A172 (cell line): ENCODE results near the gene DNER. TPM values are rescaled to one million over a fixed set of nuclear protein-coding genes. Genes with fewer than 3 reads are reported as not detected.
"Not testable (repeated sequence)": the region's sequence is repeated elsewhere in the genome, so short reads cannot be mapped to it uniquely, and the experiment has no call there.

Experiments
- DNase-seq: peaks from one replicate; pipeline ENCODE4 v3.0.0-alpha.2; 2015; ENCODE audit warnings: low spot score
- total RNA-seq: library from RNA; depleted of rRNA; stranded (reverse); fragments of >200 nt; shearing (Covaris generic); gene quantifications from 2 replicates; pipeline ENCODE4 v1.2.3, GENCODE V29; 2014

Gene DNER
- total RNA-seq, 1 experiment from 2014 or later: 68.3 TPM

DNA sequence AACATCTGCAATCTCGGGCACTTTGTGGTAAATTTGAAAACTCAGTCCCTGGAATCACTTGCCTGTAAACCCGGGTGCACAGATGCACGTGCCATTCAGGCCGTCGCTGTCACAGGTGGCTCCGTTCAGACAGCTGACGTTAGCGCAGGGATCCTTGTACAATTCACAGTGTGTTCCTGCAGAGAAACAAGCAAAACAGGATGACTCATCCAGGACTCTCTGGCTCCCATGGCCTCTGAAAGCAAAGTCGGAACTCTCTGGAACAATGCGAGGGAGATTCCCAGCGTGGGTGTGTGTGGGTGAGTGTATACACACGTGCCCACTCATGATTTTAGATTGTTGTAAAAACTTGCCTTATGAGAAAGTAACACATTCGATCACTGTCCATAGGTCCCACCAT is 307.2 kb downstream of the DNER start:
- peak; percentile 90 for DNase-seq

DNA sequence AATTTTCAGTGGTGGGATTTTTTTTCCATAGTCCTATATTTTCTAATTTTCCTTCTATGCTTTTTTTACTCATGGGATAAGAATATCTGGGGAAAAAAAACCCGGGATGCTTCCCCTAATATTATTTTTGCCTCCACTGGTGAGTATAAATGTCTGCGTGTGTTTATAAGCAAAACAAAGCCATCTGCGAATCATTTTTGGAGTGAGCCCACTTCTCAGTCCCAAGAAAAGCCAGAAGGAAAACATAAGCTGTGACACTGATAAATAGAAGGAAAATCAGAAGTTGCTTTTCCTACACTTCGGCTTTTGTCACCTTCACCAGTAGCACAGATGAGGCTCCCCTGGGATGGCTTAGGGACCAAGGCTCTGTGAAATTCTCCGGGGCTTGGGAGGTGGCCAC is 308.6 kb downstream of the DNER start:
- DNase-seq: no peak

GRCh38 chr2:229403296-229403695 is 311.1 kb downstream of the DNER start:
- DNase-seq: no peak

DNA sequence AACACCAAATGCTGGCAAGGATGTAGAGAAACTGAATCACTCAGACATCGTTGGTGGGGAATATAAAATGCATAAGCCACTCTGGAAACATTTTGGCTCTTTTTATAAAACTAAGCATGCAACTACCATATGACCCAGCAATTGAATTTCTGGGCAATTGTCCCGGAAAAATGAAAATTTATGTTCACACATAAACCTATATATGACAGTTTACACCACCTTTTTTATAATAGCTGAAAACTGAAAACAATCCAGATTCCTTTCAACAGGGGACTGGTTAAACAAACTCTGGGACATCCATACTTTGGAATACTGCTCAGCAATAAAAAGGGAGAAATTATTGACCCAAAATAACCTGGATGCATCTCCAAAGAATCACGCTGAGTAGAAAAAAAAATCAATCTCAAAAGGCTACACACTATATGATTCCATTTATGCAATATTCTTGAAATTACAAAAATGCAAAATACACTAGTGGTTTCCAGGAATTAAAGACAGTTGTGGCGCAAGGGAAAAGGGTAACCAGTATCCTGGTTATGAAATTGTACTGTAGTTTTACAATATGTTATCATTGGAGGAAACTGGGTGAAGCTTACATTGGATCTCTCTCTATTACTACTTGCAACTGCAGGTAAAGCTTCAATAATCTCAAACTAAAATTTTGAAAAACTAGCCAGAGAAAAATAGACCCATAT is 313.0 kb downstream of the DNER start:
- no peak for DNase-seq

GRCh38 chr2:229393926-229394325 is 320.4 kb downstream of the DNER start:
- DNase-seq: no peak

DNA sequence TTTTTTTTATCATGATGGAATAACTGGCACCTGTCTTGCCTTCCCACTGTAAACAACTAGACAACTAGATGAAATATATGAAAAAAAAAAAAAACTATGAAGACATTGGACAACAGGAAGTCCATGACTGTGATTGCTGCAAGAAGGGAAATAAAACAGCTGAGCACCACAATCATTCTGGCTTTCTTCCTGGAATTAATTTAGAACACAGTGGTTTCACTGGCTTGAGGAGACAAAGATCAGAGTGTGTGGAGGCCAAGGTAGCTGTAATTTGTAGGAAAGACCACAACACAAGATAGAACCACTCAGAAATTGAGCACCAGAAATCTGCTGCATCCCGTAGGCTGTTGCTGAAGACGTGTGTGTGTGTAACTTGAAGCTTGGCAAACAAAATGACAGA is 322.2 kb downstream of the DNER start:
- no peak for DNase-seq

- DNase-seq: no peak
Observed at GRCh38 chr2:229388731-229389130, 325.6 kb downstream of the DNER start.

- no peak for DNase-seq
Observed at GRCh38 chr2:229387866-229388265, 326.5 kb downstream of the DNER start.

- DNase-seq: no peak
Observed at GRCh38 chr2:229380101-229380625, 334.2 kb downstream of the DNER start.

DNA sequence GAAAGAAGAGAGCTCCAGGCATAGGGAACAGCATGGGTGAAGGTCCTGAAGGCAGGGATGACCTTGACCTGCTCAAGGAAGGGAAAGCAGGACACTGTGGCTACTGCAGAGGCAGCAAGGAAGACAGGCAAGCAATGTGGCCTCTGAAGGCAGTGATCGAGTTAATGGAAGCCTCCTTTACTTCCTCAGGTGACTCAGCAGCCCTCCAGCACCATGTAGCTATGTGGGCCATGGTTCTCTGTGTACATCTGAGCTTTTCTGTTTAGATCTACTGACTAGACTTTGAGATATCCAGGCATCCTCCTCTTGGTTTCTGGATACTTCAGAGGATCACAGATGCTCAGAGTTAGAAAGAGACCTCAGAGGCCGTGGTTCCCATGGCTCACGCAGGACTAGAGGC is 336.0 kb downstream of the DNER start:
- no peak for DNase-seq

GRCh38 chr2:229376866-229377265 is 337.5 kb downstream of the DNER start:
- peak; percentile 55 for DNase-seq

DNA sequence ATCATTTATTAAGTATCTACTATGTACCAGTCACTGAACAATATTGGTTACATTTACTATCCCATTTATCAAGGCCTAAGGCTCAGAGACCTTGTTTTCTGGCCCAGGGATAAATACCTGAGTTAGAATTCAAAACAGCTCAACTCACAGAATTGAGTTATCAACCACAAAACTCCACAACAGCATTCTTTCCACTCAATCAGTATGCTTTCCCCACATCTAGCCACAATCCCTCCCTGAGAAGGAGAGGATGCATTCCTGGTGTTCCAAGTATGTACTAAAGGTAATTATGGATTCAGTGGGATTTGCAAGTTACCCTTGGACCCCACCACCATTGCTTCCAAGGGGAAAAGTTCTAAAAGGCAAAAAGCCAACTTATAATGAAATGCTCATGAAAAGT is 339.1 kb downstream of the DNER start:
- DNase-seq: no peak

GRCh38 chr2:229373311-229373710 is 341.0 kb downstream of the DNER start:
- not testable (repeated sequence) for DNase-seq

DNA sequence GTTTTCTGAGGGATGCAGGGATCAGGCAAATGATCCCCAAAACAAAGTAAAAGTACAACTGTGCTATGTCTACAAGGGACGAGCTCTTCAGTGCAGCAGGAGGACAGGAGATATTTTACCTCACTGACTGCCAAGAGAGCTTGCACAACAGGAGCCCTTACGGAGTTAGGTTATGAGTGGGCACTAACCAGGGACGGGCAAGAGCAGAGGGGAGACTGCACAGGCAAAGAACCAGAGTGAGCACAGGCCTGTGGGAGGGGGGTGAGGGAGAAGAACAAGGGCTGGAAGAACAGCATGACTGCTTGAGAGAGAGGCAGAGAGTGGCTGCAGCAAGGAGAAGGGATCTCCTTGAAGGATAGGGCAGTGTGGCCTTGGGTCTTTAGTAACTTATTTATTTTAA is 342.1 kb downstream of the DNER start:
- DNase-seq: no peak

DNA sequence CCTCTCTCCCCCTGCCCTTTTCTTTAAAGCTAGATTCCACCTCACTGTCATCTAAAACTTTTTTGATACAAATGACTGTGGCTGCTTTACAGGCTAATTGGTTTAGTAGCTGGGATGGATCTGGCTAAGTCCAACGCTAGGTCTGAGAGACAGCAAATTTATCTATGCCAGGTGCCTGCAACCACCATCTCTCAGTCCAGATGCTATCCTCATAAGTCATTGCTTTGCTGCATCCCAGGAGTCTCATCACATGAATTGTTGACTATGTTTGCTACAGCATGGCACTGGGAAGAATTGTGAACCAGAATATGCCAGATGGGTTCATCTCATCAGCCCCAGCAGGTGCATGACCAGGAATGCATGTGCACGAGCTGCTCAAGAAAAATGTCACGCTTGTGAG is 343.3 kb downstream of the DNER start:
- DNase-seq: no peak

- no peak for DNase-seq
Observed at GRCh38 chr2:229370509-229370908, 343.8 kb downstream of the DNER start.

- DNase-seq: no peak
Observed at GRCh38 chr2:229363185-229363814, 351.1 kb downstream of the DNER start.

- DNase-seq: no peak
Observed at GRCh38 chr2:229350883-229351282, 363.5 kb downstream of the DNER start.

DNA sequence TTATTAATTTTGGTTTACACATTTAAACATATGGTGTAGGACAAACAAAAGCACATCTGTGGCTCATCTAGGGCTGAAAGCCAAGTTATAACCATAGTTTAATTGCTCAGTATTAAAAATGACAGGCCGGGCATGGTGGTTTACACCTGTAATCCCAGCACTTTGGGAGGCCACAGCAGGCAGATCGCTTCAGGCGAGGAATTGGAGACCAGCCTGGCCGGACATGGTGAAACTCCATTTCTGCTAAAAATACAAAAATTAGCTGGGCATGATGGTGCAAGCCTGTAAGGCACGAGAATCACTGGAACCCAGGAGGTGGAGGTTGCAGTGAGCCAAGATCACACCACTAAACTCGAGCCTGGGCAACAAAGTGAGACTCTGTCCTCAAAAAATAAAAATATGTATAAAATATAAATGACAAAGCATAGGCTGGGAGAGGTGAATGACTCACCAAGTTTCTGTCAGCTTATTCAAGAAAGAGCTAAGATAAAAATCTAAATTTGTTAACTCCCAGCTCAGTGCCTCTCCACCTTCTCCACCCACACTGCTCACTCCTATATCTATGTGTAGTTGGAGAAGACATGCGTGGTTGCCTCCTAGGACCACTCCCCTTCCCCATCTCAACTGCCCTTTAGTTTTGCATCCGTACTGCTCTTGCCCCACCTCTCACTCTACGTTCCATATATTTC is 364.1 kb downstream of the DNER start:
- DNase-seq: peak; percentile 19

GRCh38 chr2:229348128-229348527 is 366.2 kb downstream of the DNER start:
- no peak for DNase-seq

DNA sequence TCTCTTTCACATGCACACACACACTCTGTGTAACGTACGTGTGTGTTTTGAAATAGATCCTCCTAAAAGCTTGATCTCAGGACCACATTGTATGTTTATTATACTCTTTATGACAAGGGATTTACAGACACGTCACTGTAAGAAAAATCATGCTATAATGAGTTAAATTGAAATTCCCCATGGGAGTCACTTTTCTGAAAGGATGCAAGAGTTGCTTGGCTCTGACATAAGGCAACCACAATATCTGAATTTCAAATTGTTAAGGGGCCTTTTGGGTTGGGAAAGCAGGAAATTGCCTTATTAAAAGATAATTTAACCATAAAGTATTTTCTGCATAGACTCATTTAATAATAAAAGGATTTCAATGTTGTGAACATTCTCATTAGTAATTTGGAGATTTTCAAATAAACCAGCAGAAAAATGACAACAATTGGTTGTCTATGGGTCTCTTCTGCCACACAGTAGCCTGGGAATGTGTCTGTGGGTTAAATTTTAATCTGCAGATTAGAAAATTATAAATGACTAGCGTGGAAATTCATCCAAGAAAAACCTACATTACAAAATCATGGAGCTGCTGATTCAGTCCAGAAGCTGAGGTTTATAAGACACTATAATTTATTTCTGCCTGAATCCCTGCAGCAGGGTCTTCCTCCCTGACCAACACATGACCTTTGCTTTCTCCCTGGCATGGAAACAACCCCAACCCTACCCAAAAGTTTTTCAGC is 367.4 kb downstream of the DNER start:
- no peak for DNase-seq

- no peak for DNase-seq
Observed at GRCh38 chr2:229344955-229345354, 369.4 kb downstream of the DNER start.
